ENCODE measurements around the gene TNK1. TPM values are rescaled to one million over a fixed set of nuclear protein-coding genes. Genes with fewer than 3 reads are reported as not detected.
"Not testable (repeated sequence)": the region's sequence is repeated elsewhere in the genome, so short reads cannot be mapped to it uniquely, and the experiment has no call there.

Gene TNK1
- total RNA-seq = 4.0 and 5.2 TPM in 2 replicates

- H3K27ac Mint-ChIP-seq = no peak within 1 kb of the TSS
- peaks cover 5% of the 10 kb centered on the region for H3K36me3 Mint-ChIP-seq (ENCODE audit: low read depth)
- peaks cover 4% of the 10 kb centered on the region for H3K4me1 Mint-ChIP-seq (ENCODE audit: low read depth)
- H3K4me3 Mint-ChIP-seq (ENCODE audit: low read depth) = no peak within 1 kb of the TSS
- DNase-seq (ENCODE audit: low spot score) = no peak
- H3K27me3 Mint-ChIP-seq (ENCODE audit: low read depth) = peaks cover 39% of the 10 kb centered on the region
- intact Hi-C loops (cut with micrococcal nuclease) = no loop called here
- H3K9me3 Mint-ChIP-seq = peaks cover 6% of the 10 kb centered on the region
These were observed at the start of gene TNK1 for GRCh38 chr17:7380855-7381683. Gene TNK1 (plus strand): TSS chr17:7381089. CDS start chr17:7382927, 1,838 bp downstream.

- Mint-ChIP-seq H3K4me3 (ENCODE audit: low read depth) (peak overlapping the region; percentile 66), H3K4me1 (ENCODE audit: low read depth) (peaks cover 39% of the 10 kb centered on the region), H3K9me3 (no peaks in the 10 kb centered on the region), H3K27me3 (ENCODE audit: low read depth) (no peaks in the 10 kb centered on the region), H3K36me3 (ENCODE audit: low read depth) (peaks cover 6% of the 10 kb centered on the region), H3K27ac (peak overlapping the region; percentile 85)
- no peak for DNase-seq (ENCODE audit: low spot score)
- intact Hi-C loops (cut with micrococcal nuclease) = no loop called here
These were observed 48.8 kb upstream of the TNK1 start for GRCh38 chr17:7332111-7332510.

DNA sequence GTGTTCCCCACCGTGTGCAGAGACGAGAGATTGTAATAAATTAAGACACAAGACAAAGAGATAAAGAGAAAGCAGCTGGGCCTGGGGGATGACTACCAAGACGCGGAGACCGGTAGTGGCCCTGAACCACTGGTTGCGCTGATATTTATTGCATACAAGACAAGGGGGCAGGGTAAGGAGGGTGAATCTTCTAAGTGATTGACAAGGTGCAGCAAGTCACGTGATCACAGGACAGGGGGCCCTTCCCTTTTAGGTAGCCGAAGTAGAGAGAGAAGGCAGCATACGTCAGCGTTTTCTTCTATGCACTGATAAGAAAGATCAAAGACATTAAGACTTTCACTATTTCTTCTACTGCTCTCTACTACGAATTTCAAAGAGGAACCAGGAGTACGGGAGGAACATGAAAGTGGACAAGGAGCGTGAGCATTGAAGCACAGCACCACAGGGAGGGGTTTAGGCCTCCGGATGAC, 48.3 kb upstream of the TNK1 start:
- intact Hi-C loops (cut with micrococcal nuclease) = not testable (repeated sequence)

GRCh38 chr17:7334938-7335538, 45.9 kb upstream of the TNK1 start:
- peak overlapping the region; percentile 54 for H3K4me3 Mint-ChIP-seq (ENCODE audit: low read depth)

More for the DNA sequence above, 48.3 kb upstream of the TNK1 start:
- H3K27ac Mint-ChIP-seq = peak overlapping the region; percentile 85
- H3K27me3 Mint-ChIP-seq (ENCODE audit: low read depth); H3K9me3 Mint-ChIP-seq: not testable (repeated sequence)
- H3K36me3 Mint-ChIP-seq (ENCODE audit: low read depth) = peaks cover 11% of the 10 kb centered on the region
- H3K4me1 Mint-ChIP-seq (ENCODE audit: low read depth) = peaks cover 40% of the 10 kb centered on the region
- peak; percentile 71 for DNase-seq (ENCODE audit: low spot score)
- H3K4me3 Mint-ChIP-seq (ENCODE audit: low read depth) = peak overlapping the region; percentile 66

DNA sequence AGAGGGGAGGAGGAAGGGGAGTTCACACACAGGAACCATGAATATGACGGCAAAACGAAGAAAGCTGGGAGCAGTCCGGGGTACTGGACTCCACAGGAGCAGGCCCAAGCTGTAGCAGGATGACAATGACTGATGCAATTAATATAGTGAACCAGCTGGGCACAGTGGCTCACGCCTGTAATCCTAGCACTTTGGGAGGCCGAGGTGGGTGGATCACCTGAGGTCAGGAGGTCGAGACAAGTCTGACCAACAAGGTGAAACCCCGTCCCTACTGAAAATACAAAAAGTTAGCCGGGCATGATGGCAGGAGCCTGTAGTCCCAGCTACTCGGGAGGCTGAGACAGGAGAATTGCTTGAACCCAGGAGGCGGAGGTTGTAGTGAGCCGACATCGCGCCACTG, 45.1 kb upstream of the TNK1 start:
- H3K36me3 Mint-ChIP-seq (ENCODE audit: low read depth) = peaks cover 31% of the 10 kb centered on the region
- H3K27me3 Mint-ChIP-seq (ENCODE audit: low read depth); DNase-seq (ENCODE audit: low spot score); H3K9me3 Mint-ChIP-seq: not testable (repeated sequence)
- peaks cover 40% of the 10 kb centered on the region for H3K4me1 Mint-ChIP-seq (ENCODE audit: low read depth)
- H3K4me3 Mint-ChIP-seq (ENCODE audit: low read depth) = peak overlapping the region; percentile 92
- H3K27ac Mint-ChIP-seq = peak overlapping the region; percentile 89
- intact Hi-C loops (cut with micrococcal nuclease) = loop anchor here (2.0 kb wide), 1 partner anchor 15 kb away; no protein-coding TSS in a partner anchor

More at GRCh38 chr17:7334938-7335538, 45.9 kb upstream of the TNK1 start:
- Mint-ChIP-seq H3K36me3 (ENCODE audit: low read depth) (peaks cover 26% of the 10 kb centered on the region), H3K27ac (no peak overlapping the region), H3K9me3 (no peaks in the 10 kb centered on the region), H3K4me1 (ENCODE audit: low read depth) (peaks cover 43% of the 10 kb centered on the region), H3K27me3 (ENCODE audit: low read depth) (no peaks in the 10 kb centered on the region)
- DNase-seq (ENCODE audit: low spot score) = no peak
- intact Hi-C loops (cut with micrococcal nuclease) = no loop called here

DNA sequence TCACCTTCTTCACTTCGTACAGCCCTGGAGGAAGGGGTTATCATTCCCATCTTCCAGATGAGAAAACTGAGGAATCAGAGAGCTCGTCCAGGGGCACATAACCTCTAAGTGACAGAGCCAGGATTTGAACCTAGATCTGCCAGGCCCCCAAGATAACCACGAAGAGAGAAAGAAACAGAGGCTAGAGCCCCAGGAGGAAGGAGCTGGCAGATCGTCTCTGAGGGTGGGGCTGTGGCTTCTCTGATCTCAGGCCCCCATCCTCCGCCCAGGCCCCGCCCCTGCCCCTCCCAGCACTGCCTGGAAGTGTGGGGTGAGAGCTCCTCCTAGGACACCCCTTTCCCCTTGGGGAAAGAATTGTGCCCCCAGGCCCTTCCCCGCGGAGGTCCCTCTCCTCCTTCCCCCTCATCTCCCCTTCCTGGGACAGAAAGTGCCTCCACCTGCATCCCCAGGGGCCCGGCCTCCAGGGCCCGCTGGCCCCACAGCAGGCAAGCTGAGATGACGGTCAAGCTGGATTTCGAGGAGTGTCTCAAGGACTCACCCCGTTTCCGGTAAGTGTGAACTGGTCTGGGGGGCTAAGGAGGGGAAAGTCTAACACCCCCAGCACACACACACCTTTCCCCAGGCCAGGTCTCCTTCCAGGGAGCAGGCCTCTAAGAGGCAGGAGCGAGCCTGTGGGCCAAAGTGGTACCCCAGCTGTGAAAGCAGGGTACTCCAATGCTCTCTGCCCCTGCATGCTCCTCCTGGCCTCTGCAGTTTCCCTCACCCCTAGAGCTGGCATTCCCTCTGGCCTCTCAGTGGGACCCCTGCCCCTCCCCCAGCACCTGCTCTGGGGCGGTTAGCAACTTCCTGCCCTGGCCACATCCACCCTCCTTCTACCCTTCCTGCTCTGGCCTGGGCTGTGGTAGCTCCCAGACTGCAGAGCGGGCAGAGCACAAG, 44.4 kb upstream of the TNK1 start, which contains the start of gene ACAP1:
Gene ACAP1, plus strand, starts transcription at position 290 of the 936 bp plus-strand sequence. Its CDS starts 206 bp downstream, at position 496.
- peaks cover 34% of the 10 kb centered on the region for H3K36me3 Mint-ChIP-seq (ENCODE audit: low read depth)
- peak within 1 kb of the TSS; percentile 92 for H3K4me3 Mint-ChIP-seq (ENCODE audit: low read depth)
- intact Hi-C loops (cut with micrococcal nuclease) = loop anchor here (2.0 kb wide), 1 partner anchor 14 kb away; no protein-coding TSS in a partner anchor
- H3K4me1 Mint-ChIP-seq (ENCODE audit: low read depth) = peaks cover 41% of the 10 kb centered on the region
- H3K9me3 Mint-ChIP-seq = no peaks in the 10 kb centered on the region
- no peaks in the 10 kb centered on the region for H3K27me3 Mint-ChIP-seq (ENCODE audit: low read depth)
- DNase-seq (ENCODE audit: low spot score) = peak; percentile 80
- H3K27ac Mint-ChIP-seq = peak within 1 kb of the TSS; percentile 89

DNA sequence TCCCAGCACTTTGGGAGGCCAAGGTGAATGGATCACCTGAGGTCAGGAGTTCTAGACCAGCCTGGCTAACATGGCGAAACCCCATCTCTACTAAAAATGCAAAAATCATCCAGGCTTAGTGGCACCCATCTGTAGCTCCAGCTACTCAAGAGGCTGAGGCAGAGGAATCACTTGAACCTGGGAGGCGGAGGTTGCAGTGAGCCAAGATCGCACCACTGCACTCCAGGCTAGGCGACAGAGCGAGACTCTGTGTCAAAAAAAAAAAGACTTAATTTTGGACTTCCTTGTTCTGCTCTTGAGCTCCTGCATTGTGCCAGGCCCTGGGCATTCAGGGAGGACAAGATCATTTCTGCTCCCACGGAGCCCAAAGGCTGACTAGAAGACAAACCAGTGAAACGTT, 43.3 kb upstream of the TNK1 start:
- intact Hi-C loops (cut with micrococcal nuclease) = loop anchor here (2.0 kb wide), 1 partner anchor 13 kb away; no protein-coding TSS in a partner anchor
- peaks cover 37% of the 10 kb centered on the region for H3K4me1 Mint-ChIP-seq (ENCODE audit: low read depth)
- peak overlapping the region; percentile 92 for H3K4me3 Mint-ChIP-seq (ENCODE audit: low read depth)
- H3K9me3 Mint-ChIP-seq; H3K27me3 Mint-ChIP-seq (ENCODE audit: low read depth); DNase-seq (ENCODE audit: low spot score): not testable (repeated sequence)
- H3K36me3 Mint-ChIP-seq (ENCODE audit: low read depth) = peaks cover 42% of the 10 kb centered on the region
- peak overlapping the region; percentile 89 for H3K27ac Mint-ChIP-seq

GRCh38 chr17:7340179-7340578, 40.7 kb upstream of the TNK1 start:
- Mint-ChIP-seq H3K27me3 (ENCODE audit: low read depth) (no peaks in the 10 kb centered on the region), H3K4me3 (ENCODE audit: low read depth) (no peak overlapping the region), H3K36me3 (ENCODE audit: low read depth) (peaks cover 61% of the 10 kb centered on the region), H3K4me1 (ENCODE audit: low read depth) (peaks cover 29% of the 10 kb centered on the region), H3K27ac (no peak overlapping the region), H3K9me3 (no peaks in the 10 kb centered on the region)
- intact Hi-C loops (cut with micrococcal nuclease) = no loop called here
- DNase-seq (ENCODE audit: low spot score) = no peak

DNA sequence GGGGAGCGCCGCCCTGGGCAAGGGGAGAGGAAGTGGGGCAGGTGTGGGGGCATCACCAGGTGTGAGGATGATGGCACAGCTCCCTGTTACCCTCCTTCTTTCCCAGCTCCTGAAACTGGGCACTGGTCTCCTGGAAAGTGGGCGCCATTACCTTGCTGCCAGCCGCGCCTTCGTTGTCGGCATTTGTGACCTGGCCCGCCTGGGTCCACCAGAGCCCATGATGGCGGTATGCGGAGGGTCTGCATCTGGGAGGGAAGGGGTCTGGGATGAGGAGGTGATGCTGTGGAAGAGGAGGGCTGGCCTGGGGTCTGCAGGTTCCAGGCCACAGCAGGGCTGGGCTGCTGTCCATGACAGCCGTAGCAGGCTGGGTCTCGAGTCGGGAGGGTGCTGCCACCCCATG, 39.0 kb upstream of the TNK1 start:
- Mint-ChIP-seq H3K4me1 (ENCODE audit: low read depth) (peaks cover 19% of the 10 kb centered on the region), H3K9me3 (no peaks in the 10 kb centered on the region), H3K27ac (no peak overlapping the region), H3K4me3 (ENCODE audit: low read depth) (no peak overlapping the region), H3K27me3 (ENCODE audit: low read depth) (no peaks in the 10 kb centered on the region), H3K36me3 (ENCODE audit: low read depth) (peaks cover 74% of the 10 kb centered on the region)
- intact Hi-C loops (cut with micrococcal nuclease) = no loop called here
- no peak for DNase-seq (ENCODE audit: low spot score)

- Mint-ChIP-seq H3K27me3 (ENCODE audit: low read depth) (no peaks in the 10 kb centered on the region), H3K4me3 (ENCODE audit: low read depth) (no peak overlapping the region), H3K36me3 (ENCODE audit: low read depth) (peaks cover 75% of the 10 kb centered on the region), H3K9me3 (no peaks in the 10 kb centered on the region), H3K4me1 (ENCODE audit: low read depth) (peaks cover 16% of the 10 kb centered on the region), H3K27ac (no peak overlapping the region)
- intact Hi-C loops (cut with micrococcal nuclease) = no loop called here
- DNase-seq (ENCODE audit: low spot score) = no peak
These were observed 37.6 kb upstream of the TNK1 start for GRCh38 chr17:7343250-7343649.

DNA sequence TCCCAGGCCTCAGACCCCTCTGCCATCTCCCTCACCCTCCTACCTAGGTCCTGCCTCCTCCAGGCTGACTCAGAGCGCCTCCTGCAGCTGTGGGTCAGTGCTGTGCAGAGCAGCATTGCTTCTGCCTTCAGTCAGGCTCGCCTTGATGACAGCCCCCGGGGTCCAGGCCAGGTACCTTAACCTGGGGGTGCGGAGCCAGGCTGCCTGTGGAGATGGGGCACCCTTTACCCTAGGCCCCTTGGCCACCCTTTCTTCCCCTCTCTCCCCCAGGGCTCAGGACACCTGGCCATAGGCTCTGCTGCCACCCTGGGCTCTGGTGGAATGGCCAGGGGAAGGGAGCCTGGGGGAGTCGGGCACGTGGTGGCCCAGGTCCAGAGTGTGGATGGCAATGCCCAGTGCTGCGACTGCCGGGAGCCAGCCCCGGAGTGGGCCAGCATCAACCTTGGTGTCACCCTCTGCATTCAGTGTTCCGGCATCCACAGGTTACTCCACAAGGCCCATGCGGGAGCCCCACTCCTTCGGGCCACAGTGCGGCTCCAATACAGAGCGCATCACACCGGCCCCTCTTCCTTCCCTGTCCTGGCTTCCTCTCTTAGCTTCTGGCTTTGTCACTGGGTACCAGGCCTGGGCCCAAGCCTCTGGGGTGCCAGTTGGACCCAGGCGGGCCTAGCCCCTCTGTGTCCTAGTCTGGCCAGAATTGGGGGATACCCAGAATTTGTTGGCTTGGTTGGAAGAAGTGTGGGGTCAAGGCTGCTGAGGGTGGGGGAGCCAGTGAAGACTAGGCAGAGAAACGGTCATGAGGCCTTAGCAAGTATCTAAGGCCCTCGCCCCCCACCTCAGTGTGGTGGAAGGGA, 33.9 kb upstream of the TNK1 start:
- Mint-ChIP-seq H3K36me3 (ENCODE audit: low read depth) (peaks cover 77% of the 10 kb centered on the region), H3K9me3 (no peaks in the 10 kb centered on the region), H3K4me1 (ENCODE audit: low read depth) (peaks cover 14% of the 10 kb centered on the region), H3K4me3 (ENCODE audit: low read depth) (no peak overlapping the region), H3K27ac (no peak overlapping the region), H3K27me3 (ENCODE audit: low read depth) (no peaks in the 10 kb centered on the region)
- no peak for DNase-seq (ENCODE audit: low spot score)
- intact Hi-C loops (cut with micrococcal nuclease) = no loop called here
